CD4-positive, alpha-beta T cell (primary cell): ENCODE measurements around the gene IGF2R. TPM values are rescaled to one million over a fixed set of nuclear protein-coding genes. Genes with fewer than 3 reads are reported as not detected.

Experiments used
- ATAC-seq: fragments of 200-7000 bp; cut with Tn5 transposase; one replicate; pipeline ENCODE4 v1.10.0; 2022; ENCODE audit warnings: mild to moderate bottlenecking; ENCODE audit not compliant: poor library complexity
- CTCF ChIA-PET: fragments of 350-600 bp; sonication (Branson Sonifier 250); formaldehyde crosslinking; loops from one replicate; lab custom pipeline; 2021; ENCODE audit warnings: antibody characterized with exemption, inconsistent platforms; lab: Charles Lee
- POLR2A ChIA-PET: fragments of 350-600 bp; sonication (Branson Sonifier 250); formaldehyde crosslinking; loops from one replicate; lab custom pipeline; 2021; ENCODE audit warnings: antibody characterized with exemption, inconsistent platforms; lab: Charles Lee
- DNase-seq, 14 experiments: peaks; one replicate each; pipeline ENCODE4 v3.0.0-alpha.2; 2013 to 2020; ENCODE audit warnings: mixed read lengths in 2 of 14
- H3K27ac ChIP-seq, 2 donors: one replicate each; pipeline versions ENCODE4 v1.5.1 to v1.7.0; 2013; ENCODE audit warnings: low read length in 2 of 2, low read depth in 1 of 2, mild to moderate bottlenecking in 1 of 2
- H3K27me3 ChIP-seq, 2 experiments: 1 replicate in 1 of 2; 2 replicates in 1 of 2; pipeline versions ENCODE4 v1.6.1 to v1.7.0; 2013; ENCODE audit warnings: low read length in 2 of 2, control low read depth in 1 of 2, mild to moderate bottlenecking in 1 of 2, moderate library complexity in 1 of 2; ENCODE audit not compliant: insufficient read depth in 2 of 2, control insufficient read depth in 1 of 2
- H3K36me3 ChIP-seq: one replicate; pipeline ENCODE4 v1.6.1; 2013; ENCODE audit warnings: low read length, control low read depth; ENCODE audit not compliant: insufficient read depth
- H3K4me1 ChIP-seq: one replicate; pipeline ENCODE4 v1.6.1; 2013; ENCODE audit warnings: low read length, control low read depth; ENCODE audit not compliant: insufficient read depth
- H3K4me3 ChIP-seq: one replicate; pipeline ENCODE4 v1.5.1; 2013; ENCODE audit warnings: mild to moderate bottlenecking, low read length, moderate library complexity
- H3K9me3 ChIP-seq, 2 experiments: 1 replicate in 1 of 2; 2 replicates in 1 of 2; pipeline versions ENCODE4 v1.6.1 to v1.7.0; 2013; ENCODE audit warnings: low read length in 2 of 2, mild to moderate bottlenecking in 2 of 2, control low read depth in 1 of 2, moderate library complexity in 1 of 2; ENCODE audit not compliant: control insufficient read depth in 1 of 2, insufficient read depth in 1 of 2
- H3K27ac Mint-ChIP-seq: one replicate; pipeline ENCODE4 v1.8.0; 2020; ENCODE audit warnings: mixed read lengths
- H3K27me3 Mint-ChIP-seq: one replicate; pipeline ENCODE4 v1.8.0; 2021; ENCODE audit warnings: mixed read lengths
- H3K36me3 Mint-ChIP-seq: one replicate; pipeline ENCODE4 v1.8.0; 2021; ENCODE audit warnings: low read depth, mixed read lengths
- H3K4me1 Mint-ChIP-seq: one replicate; pipeline ENCODE4 v1.8.0; 2021; ENCODE audit warnings: low read depth, mixed read lengths
- H3K4me3 Mint-ChIP-seq: one replicate; pipeline ENCODE4 v1.8.0; 2020; ENCODE audit warnings: mild to moderate bottlenecking, mixed read lengths
- H3K9me3 Mint-ChIP-seq: one replicate; pipeline ENCODE4 v1.8.0; 2020; ENCODE audit warnings: mixed read lengths
- intact Hi-C, 2 experiments: fragments of 100-400 bp; cut with DNase I in 1 of 2; cut with micrococcal nuclease in 1 of 2; formaldehyde crosslinking; loops; one replicate each; pipeline versions ENCODE4 v1.15.1 to v1.9.0; 2023 to 2025; cut with DNase I, micrococcal nuclease
- total RNA-seq, 174 experiments: library from RNA in 2 of 174; stranded (reverse) in 2 of 174; gene quantifications; one replicate each; pipeline ENCODE4 v1.2.3 and lab custom pipeline; 2021 to 2026
- TF ChIP-seq, protein P1 (sequence below): fragments of 200-600 bp; IDR thresholded peaks from one replicate; pipeline ENCODE4 v1.8.0; 2022; ENCODE audit warnings: antibody characterized with exemption, mild to moderate bottlenecking

The IGF2R gene
- total RNA-seq, 2 experiments from 2014 or later = 43.8 to 46.7 TPM

DNA sequence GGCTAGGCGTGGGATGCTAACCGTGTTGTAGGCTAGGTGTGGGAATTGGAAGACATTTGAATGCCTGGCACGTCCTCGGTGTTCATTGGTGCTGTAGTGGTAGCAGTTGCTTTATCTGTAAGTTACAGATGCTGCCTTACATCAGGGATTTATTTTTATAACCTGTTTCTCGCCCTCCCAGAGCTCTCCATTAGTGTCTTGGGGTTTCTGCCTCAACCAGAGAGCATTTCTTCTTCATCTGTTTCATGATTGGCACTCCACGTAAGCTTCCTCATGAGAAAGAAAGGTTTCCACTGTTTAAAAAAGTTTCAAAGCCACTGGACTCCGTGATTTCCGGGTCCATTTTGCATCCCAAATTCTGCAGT, 9.0 kb downstream of the IGF2R start:
- H3K4me3 ChIP-seq = no peak overlapping the region
- Mint-ChIP-seq H3K9me3 (no peaks in the 10 kb centered on the region), H3K36me3 (no peaks in the 10 kb centered on the region), H3K27me3 (no peaks in the 10 kb centered on the region), H3K4me1 (peaks cover 94% of the 10 kb centered on the region), H3K4me3 (no peak overlapping the region), H3K27ac (peak overlapping the region; percentile 84)
- no peaks in the 10 kb centered on the region for H3K36me3 ChIP-seq
- peak overlapping the region; percentile 0 to 25 for H3K27ac ChIP-seq
- POLR2A ChIA-PET = interaction anchor here (0.7 kb wide), 1 partner anchor 20 kb away, joined by 3 read pairs; no protein-coding TSS in a partner anchor
- H3K4me1 ChIP-seq = peaks cover 76% of the 10 kb centered on the region
- TF ChIP-seq, protein P1, sequence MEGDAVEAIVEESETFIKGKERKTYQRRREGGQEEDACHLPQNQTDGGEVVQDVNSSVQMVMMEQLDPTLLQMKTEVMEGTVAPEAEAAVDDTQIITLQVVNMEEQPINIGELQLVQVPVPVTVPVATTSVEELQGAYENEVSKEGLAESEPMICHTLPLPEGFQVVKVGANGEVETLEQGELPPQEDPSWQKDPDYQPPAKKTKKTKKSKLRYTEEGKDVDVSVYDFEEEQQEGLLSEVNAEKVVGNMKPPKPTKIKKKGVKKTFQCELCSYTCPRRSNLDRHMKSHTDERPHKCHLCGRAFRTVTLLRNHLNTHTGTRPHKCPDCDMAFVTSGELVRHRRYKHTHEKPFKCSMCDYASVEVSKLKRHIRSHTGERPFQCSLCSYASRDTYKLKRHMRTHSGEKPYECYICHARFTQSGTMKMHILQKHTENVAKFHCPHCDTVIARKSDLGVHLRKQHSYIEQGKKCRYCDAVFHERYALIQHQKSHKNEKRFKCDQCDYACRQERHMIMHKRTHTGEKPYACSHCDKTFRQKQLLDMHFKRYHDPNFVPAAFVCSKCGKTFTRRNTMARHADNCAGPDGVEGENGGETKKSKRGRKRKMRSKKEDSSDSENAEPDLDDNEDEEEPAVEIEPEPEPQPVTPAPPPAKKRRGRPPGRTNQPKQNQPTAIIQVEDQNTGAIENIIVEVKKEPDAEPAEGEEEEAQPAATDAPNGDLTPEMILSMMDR = no peak
- CTCF ChIA-PET = interaction anchor here (1.7 kb wide), 1 partner anchor 286 kb away, joined by 4 read pairs; no protein-coding TSS in a partner anchor
- DNase-seq (no peak), ATAC-seq (no peak)
- no peaks in the 10 kb centered on the region for H3K27me3 ChIP-seq
- H3K9me3 ChIP-seq = no peaks in the 10 kb centered on the region
- intact Hi-C loops = no loop called here

- no peaks in the 10 kb centered on the region for H3K36me3 Mint-ChIP-seq
- Histone ChIP-seq H3K36me3 (no peaks in the 10 kb centered on the region), H3K4me3 (no peak overlapping the region), H3K27me3 (no peaks in the 10 kb centered on the region), H3K9me3 (no peaks in the 10 kb centered on the region), H3K27ac (peak overlapping the region; percentile 25 to 66), H3K4me1 (peaks cover 79% of the 10 kb centered on the region)
- CTCF ChIA-PET = interaction anchor here (1.7 kb wide), 1 partner anchor 287 kb away, joined by 4 read pairs; no protein-coding TSS in a partner anchor
- no peak for ATAC-seq
- peaks cover 94% of the 10 kb centered on the region for H3K4me1 Mint-ChIP-seq
- H3K9me3 Mint-ChIP-seq = no peaks in the 10 kb centered on the region
- H3K27me3 Mint-ChIP-seq = no peaks in the 10 kb centered on the region
- TF ChIP-seq, protein P1 = no peak
- DNase-seq = peak in 3 of 14 experiments; percentile 58 to 80 (median 70)
- POLR2A ChIA-PET = interaction anchor here (0.7 to 1.1 kb wide), 2 partner anchors 9 to 19 kb away, joined by 3 read pairs; no protein-coding TSS in a partner anchor
- intact Hi-C loops = no loop called here
- H3K27ac Mint-ChIP-seq = peak overlapping the region; percentile 84
- H3K4me3 Mint-ChIP-seq = peak overlapping the region; percentile 21
Observed at GRCh38 chr6:159978291-159979135, 9.6 kb downstream of the IGF2R start.

GRCh38 chr6:159979136-159979874, 10.4 kb downstream of the IGF2R start:
- H3K27me3 Mint-ChIP-seq = no peaks in the 10 kb centered on the region
- POLR2A ChIA-PET = interaction anchor here (1.1 to 4.1 kb wide), 3 partner anchors 10 to 36 kb away, joined by 3 to 32 read pairs (median 20); partner anchors contain the start of gene IGF2R
- CTCF ChIA-PET = no interaction called here
- Histone ChIP-seq H3K9me3 (no peaks in the 10 kb centered on the region), H3K27me3 (no peaks in the 10 kb centered on the region), H3K27ac (peak overlapping the region; percentile 25 to 66), H3K4me3 (no peak overlapping the region), H3K36me3 (no peaks in the 10 kb centered on the region), H3K4me1 (peaks cover 81% of the 10 kb centered on the region)
- DNase-seq (peak in 10 of 14 experiments; percentile 22 to 75 (median 50)), ATAC-seq (peak; percentile 57)
- H3K4me1 Mint-ChIP-seq = peaks cover 94% of the 10 kb centered on the region
- intact Hi-C loops = no loop called here
- H3K36me3 Mint-ChIP-seq = no peaks in the 10 kb centered on the region
- H3K4me3 Mint-ChIP-seq = peak overlapping the region; percentile 59
- H3K9me3 Mint-ChIP-seq = no peaks in the 10 kb centered on the region
- TF ChIP-seq, protein P1 = no peak
- H3K27ac Mint-ChIP-seq = peak overlapping the region; percentile 84
